Neural progenitor cell (in vitro differentiated cells): Measurements from ENCODE around the gene OR5A2. TPM values are rescaled to one million over a fixed set of nuclear protein-coding genes. Genes with fewer than 3 reads are reported as not detected.
"Not testable (repeated sequence)": the region's sequence is repeated elsewhere in the genome, so short reads cannot be mapped to it uniquely, and the experiment has no call there.

Source experiments
- DNase-seq: peaks from one replicate; pipeline ENCODE4 v3.0.0-alpha.2; 2016; ENCODE audit warnings: low spot score
- H2AFZ ChIP-seq: fragments of 200-600 bp; sonication (generic); replicated peaks from 2 replicates; pipeline ENCODE4 v1.6.1; 2016; ENCODE audit warnings: antibody characterized with exemption
- H3F3A ChIP-seq: fragments of 200-600 bp; sonication (generic); 2 replicates; pipeline ENCODE4 v1.6.1; 2016; ENCODE audit warnings: antibody characterized with exemption, low read depth
- H3K27ac ChIP-seq: fragments of 200-600 bp; sonication (generic); 2 replicates; pipeline ENCODE4 v1.5.1; 2016; ENCODE audit warnings: mild to moderate bottlenecking
- H3K27me3 ChIP-seq: fragments of 200-600 bp; sonication (generic); 2 replicates; pipeline ENCODE4 v1.6.1; 2016; ENCODE audit warnings: mild to moderate bottlenecking, moderate library complexity
- H3K36me3 ChIP-seq: fragments of 200-600 bp; sonication (generic); 2 replicates; pipeline ENCODE4 v1.5.1; 2016
- H3K4me1 ChIP-seq: fragments of 200-600 bp; sonication (generic); 2 replicates; pipeline ENCODE4 v1.6.1; 2016; ENCODE audit warnings: mixed run types
- H3K4me2 ChIP-seq: fragments of 200-600 bp; sonication (generic); 2 replicates; pipeline ENCODE4 v1.6.1; 2016
- H3K4me3 ChIP-seq: fragments of 200-600 bp; sonication (generic); 2 replicates; pipeline ENCODE4 v1.5.1; 2016
- H3K79me2 ChIP-seq: fragments of 200-600 bp; sonication (generic); 2 replicates; pipeline ENCODE4 v1.6.1; 2016; ENCODE audit warnings: low read depth
- H3K9ac ChIP-seq: fragments of 200-600 bp; sonication (generic); 2 replicates; pipeline ENCODE4 v1.6.1; 2016
- H3K9me3 ChIP-seq: fragments of 200-600 bp; sonication (generic); 2 replicates; pipeline ENCODE4 v1.5.1; 2016; ENCODE audit warnings: low read depth
- H4K20me1 ChIP-seq: fragments of 200-600 bp; sonication (generic); 2 replicates; pipeline ENCODE4 v1.6.1; 2016; ENCODE audit warnings: low read depth
- H3K27ac Mint-ChIP-seq: 3 replicates; pipeline ENCODE4 v1.8.0; 2021; ENCODE audit warnings: mixed read lengths
- H3K27me3 Mint-ChIP-seq: 2 replicates; pipeline ENCODE4 v1.8.0; 2022; ENCODE audit warnings: low read depth, mild to moderate bottlenecking, inconsistent platforms, moderate library complexity, mixed read lengths; ENCODE audit not compliant: insufficient read depth
- H3K36me3 Mint-ChIP-seq: 3 replicates; pipeline ENCODE4 v1.8.0; 2021; ENCODE audit warnings: mixed read lengths
- H3K4me1 Mint-ChIP-seq: 3 replicates; pipeline ENCODE4 v1.8.0; 2021; ENCODE audit warnings: mixed read lengths
- H3K4me3 Mint-ChIP-seq: 3 replicates; pipeline ENCODE4 v1.8.0; 2021; ENCODE audit warnings: mild to moderate bottlenecking, moderate library complexity, mixed read lengths
- H3K9me3 Mint-ChIP-seq: 3 replicates; pipeline ENCODE4 v1.8.0; 2020; ENCODE audit warnings: mixed read lengths
- CTCF ChIP-seq: fragments of 200-600 bp; sonication (generic); IDR thresholded peaks from 2 replicates; pipeline ENCODE4 v1.5.1; 2017; ENCODE audit warnings: antibody characterized with exemption, mild to moderate bottlenecking
- EZH2 ChIP-seq: fragments of 200-600 bp; sonication (generic); IDR thresholded peaks from 2 replicates; pipeline ENCODE4 v1.6.1; 2017; ENCODE audit warnings: antibody characterized with exemption, mild to moderate bottlenecking, moderate library complexity
- EZH2phosphoT487 ChIP-seq: fragments of 200-600 bp; sonication (generic); IDR thresholded peaks from 2 replicates; pipeline ENCODE4 v1.6.1; 2017; ENCODE audit warnings: antibody characterized with exemption
- total RNA-seq: library from RNA; depleted of rRNA; stranded (reverse); fragments of >200 nt; gene quantifications from 2 replicates; pipeline ENCODE4 v1.2.3, GENCODE V29; 2015; ENCODE audit warnings: low replicate concordance

Gene OR5A2
- total RNA-seq, 1 donor from 2014 or later, result not detected

GRCh38 chr11:59400461-59401261 lies 25.6 kb downstream of the OR5A2 start:
- Histone ChIP-seq H3K4me2 (no peak overlapping the region), H3K4me1 (no peaks in the 10 kb centered on the region), H4K20me1 (no peaks in the 10 kb centered on the region), H2AFZ (no peak overlapping the region), H3K79me2 (no peaks in the 10 kb centered on the region), H3K27ac (no peak overlapping the region), H3K36me3 (no peaks in the 10 kb centered on the region), H3K9me3 (peaks cover 37% of the 10 kb centered on the region), H3K4me3 (no peak overlapping the region), H3K27me3 (no peaks in the 10 kb centered on the region), H3F3A (no peaks in the 10 kb centered on the region), H3K9ac (no peak overlapping the region)
- no peak overlapping the region for H3K27ac Mint-ChIP-seq
- TF ChIP-seq EZH2 (no peak), CTCF (no peak), EZH2phosphoT487 (no peak)
- H3K27me3 Mint-ChIP-seq, result peaks cover 2% of the 10 kb centered on the region
- H3K4me1 Mint-ChIP-seq, result no peaks in the 10 kb centered on the region
- H3K4me3 Mint-ChIP-seq, result no peak overlapping the region
- DNase-seq, result no peak
- H3K9me3 Mint-ChIP-seq, result peaks cover 18% of the 10 kb centered on the region
- H3K36me3 Mint-ChIP-seq, result no peaks in the 10 kb centered on the region

- Histone ChIP-seq H3K36me3 (no peaks in the 10 kb centered on the region), H3F3A (no peaks in the 10 kb centered on the region), H3K4me3 (no peak overlapping the region), H3K27me3 (no peaks in the 10 kb centered on the region), H3K9ac (no peak overlapping the region), H3K79me2 (no peaks in the 10 kb centered on the region), H3K4me2 (no peak overlapping the region), H3K9me3 (peaks cover 7% of the 10 kb centered on the region), H3K4me1 (no peaks in the 10 kb centered on the region), H4K20me1 (no peaks in the 10 kb centered on the region), H3K27ac (no peak overlapping the region), H2AFZ (no peak overlapping the region)
- Mint-ChIP-seq H3K4me1 (peaks cover 2% of the 10 kb centered on the region), H3K4me3 (no peak overlapping the region), H3K27ac (no peak overlapping the region), H3K9me3 (no peaks in the 10 kb centered on the region), H3K27me3 (peaks cover 2% of the 10 kb centered on the region), H3K36me3 (no peaks in the 10 kb centered on the region)
- TF ChIP-seq EZH2phosphoT487 (no peak), CTCF (no peak), EZH2 (no peak)
- no peak for DNase-seq
Observed at GRCh38 chr11:59394186-59394585, 32.0 kb downstream of the OR5A2 start.

- H3K27me3 Mint-ChIP-seq, result peaks cover 2% of the 10 kb centered on the region
- H3F3A ChIP-seq, result no peaks in the 10 kb centered on the region
- no peak overlapping the region for H3K4me3 ChIP-seq
- no peaks in the 10 kb centered on the region for H3K27me3 ChIP-seq
- no peak overlapping the region for H3K27ac Mint-ChIP-seq
- no peak overlapping the region for H3K4me3 Mint-ChIP-seq
- no peaks in the 10 kb centered on the region for H3K36me3 ChIP-seq
- H3K9ac ChIP-seq, result no peak overlapping the region
- H3K4me1 Mint-ChIP-seq, result no peaks in the 10 kb centered on the region
- peaks cover 16% of the 10 kb centered on the region for H3K9me3 Mint-ChIP-seq
- peaks cover 6% of the 10 kb centered on the region for H3K9me3 ChIP-seq
- no peak overlapping the region for H3K27ac ChIP-seq
- H2AFZ ChIP-seq, result no peak overlapping the region
- no peaks in the 10 kb centered on the region for H3K79me2 ChIP-seq
- H3K4me2 ChIP-seq, result no peak overlapping the region
- no peak for TF ChIP-seq EZH2
- no peak for TF ChIP-seq EZH2phosphoT487
- TF ChIP-seq CTCF, result no peak
- H3K4me1 ChIP-seq, result no peaks in the 10 kb centered on the region
- DNase-seq, result no peak
- no peaks in the 10 kb centered on the region for H3K36me3 Mint-ChIP-seq
- no peaks in the 10 kb centered on the region for H4K20me1 ChIP-seq
Observed at GRCh38 chr11:59380263-59381059, 45.8 kb downstream of the OR5A2 start.

GRCh38 chr11:59372324-59372723 lies 53.9 kb downstream of the OR5A2 start:
- not testable (repeated sequence) for H3K36me3 Mint-ChIP-seq, H3K36me3 ChIP-seq, H3K4me3 ChIP-seq, H3K27ac ChIP-seq, DNase-seq, H3K9ac ChIP-seq, H3K4me1 Mint-ChIP-seq, H3K27ac Mint-ChIP-seq, H3K27me3 ChIP-seq, H3K4me3 Mint-ChIP-seq, H3F3A ChIP-seq, H3K27me3 Mint-ChIP-seq, H3K4me2 ChIP-seq, H3K4me1 ChIP-seq, H3K79me2 ChIP-seq, H4K20me1 ChIP-seq, H3K9me3 ChIP-seq, H2AFZ ChIP-seq
- peaks cover 19% of the 10 kb centered on the region for H3K9me3 Mint-ChIP-seq
